H1 (cell line): ENCODE results near the gene YOD1. TPM values are rescaled to one million over a fixed set of nuclear protein-coding genes. Genes with fewer than 3 reads are reported as not detected.

Source experiments
- CTCF ChIA-PET: fragments of 300-600 bp; sonication (Branson Sonifier 250); formaldehyde crosslinking; loops from one replicate; lab custom pipeline; 2021; ENCODE audit not compliant: partially characterized antibody; lab: Charles Lee
- POLR2A ChIA-PET: fragments of 300-600 bp; sonication (Branson Sonifier 250); formaldehyde crosslinking; loops from one replicate; lab custom pipeline; 2021; ENCODE audit warnings: inconsistent platforms; ENCODE audit not compliant: partially characterized antibody; lab: Charles Lee
- DNase-seq, 2 experiments: peaks; one replicate each; pipeline versions ENCODE4 v3.0.0 to v3.0.0-alpha.2; 2010 to 2022; ENCODE audit warnings: low spot score in 2 of 2, low read depth in 1 of 2, mixed read lengths in 1 of 2
- FAIRE-seq: peaks from 2 replicates; lab custom pipeline; 2011; peaks lifted over from hg19 to GRCh38; lab: Jason Lieb, UNC
- H2AFZ ChIP-seq: 2 replicates; pipeline ENCODE4 v1.8.1; 2012; ENCODE audit warnings: low read length, inconsistent platforms
- H2AK5ac ChIP-seq: 2 replicates; pipeline ENCODE4 v1.6.1; 2013; ENCODE audit warnings: low read depth, low read length
- H2BK120ac ChIP-seq: replicated peaks from 2 replicates; pipeline ENCODE3; 2013; ENCODE audit warnings: low read depth, low read length, inconsistent platforms
- H2BK12ac ChIP-seq: 2 replicates; pipeline ENCODE4 v1.6.1; 2013; ENCODE audit warnings: low read depth, low read length
- H2BK15ac ChIP-seq: 2 replicates; pipeline ENCODE4 v1.6.1; 2013; ENCODE audit warnings: low read length
- H2BK20ac ChIP-seq: 2 replicates; pipeline ENCODE4 v1.6.1; 2013; ENCODE audit warnings: low read length
- H2BK5ac ChIP-seq: 2 replicates; pipeline ENCODE4 v1.6.1; 2013; ENCODE audit warnings: low read depth, low read length
- H3K14ac ChIP-seq: 2 replicates; pipeline ENCODE4 v1.6.1; 2013; ENCODE audit warnings: inconsistent platforms; ENCODE audit not compliant: insufficient read length
- H3K18ac ChIP-seq: 2 replicates; pipeline ENCODE4 v1.6.1; 2013; ENCODE audit warnings: low read length; ENCODE audit errors: extremely low read depth
- H3K23ac ChIP-seq: 2 replicates; pipeline ENCODE4 v1.6.1; 2013; ENCODE audit warnings: inconsistent platforms; ENCODE audit not compliant: insufficient read length
- H3K23me2 ChIP-seq: 2 replicates; pipeline ENCODE4 v1.6.1; 2013; ENCODE audit warnings: low read depth, low read length
- H3K27ac ChIP-seq: 2 replicates; pipeline ENCODE4 v1.6.1; 2011; ENCODE audit warnings: low read depth, low read length, inconsistent platforms
- H3K27me3 ChIP-seq, 4 experiments: replicated peaks in 1 of 4; 1 replicate in 1 of 4; 2 replicates in 3 of 4; pipeline versions ENCODE4 v1.6.1 to v1.8.1; 2011 to 2013; ENCODE audit warnings: low read length in 3 of 4, mild to moderate bottlenecking in 3 of 4, inconsistent platforms in 2 of 4, mixed read lengths in 2 of 4, moderate library complexity in 1 of 4; ENCODE audit not compliant: control insufficient read depth in 3 of 4, insufficient read depth in 3 of 4; ENCODE audit errors: extremely low read depth in 1 of 4
- H3K36me3 ChIP-seq, 4 experiments: 2 replicates each; pipeline versions ENCODE4 v1.6.1 to v1.8.1; 2011 to 2013; ENCODE audit warnings: mild to moderate bottlenecking in 4 of 4, low read length in 3 of 4, moderate library complexity in 2 of 4, control low read depth in 1 of 4, inconsistent platforms in 1 of 4; ENCODE audit not compliant: insufficient read depth in 4 of 4, control insufficient read depth in 2 of 4
- H3K4ac ChIP-seq: replicated peaks from 2 replicates; pipeline ENCODE3; 2013; ENCODE audit warnings: low read length, low read depth, mixed read lengths, inconsistent platforms; ENCODE audit not compliant: insufficient read length
- H3K4me1 ChIP-seq, 4 experiments: replicated peaks in 1 of 4; 1 replicate in 1 of 4; 2 replicates in 3 of 4; pipeline versions ENCODE4 v1.6.1 to v1.8.1; 2011 to 2013; ENCODE audit warnings: low read length in 3 of 4, inconsistent platforms in 2 of 4, mixed read lengths in 1 of 4; ENCODE audit not compliant: insufficient read depth in 4 of 4, control insufficient read depth in 3 of 4
- H3K4me2 ChIP-seq, 2 experiments: 2 replicates each; pipeline versions ENCODE4 v1.6.1 to v1.8.1; 2011 to 2013; ENCODE audit warnings: low read depth in 2 of 2, low read length in 2 of 2, control low read depth in 1 of 2, inconsistent platforms in 1 of 2, mild to moderate bottlenecking in 1 of 2; ENCODE audit not compliant: insufficient read depth in 1 of 2
- H3K4me3 ChIP-seq, 4 experiments: fragments of 200-600, 300-600 bp in 1 of 4; sonication (generic), shearing (Covaris generic), sonication (Bioruptor Twin) in 1 of 4; 2 replicates each; pipeline versions ENCODE4 v1.5.1 to v1.8.1; 2011 to 2016; ENCODE audit warnings: low read length in 4 of 4, low read depth in 3 of 4, control low read depth in 2 of 4, inconsistent platforms in 2 of 4, mild to moderate bottlenecking in 2 of 4, mixed read lengths in 1 of 4, moderate library complexity in 1 of 4; ENCODE audit not compliant: insufficient read depth in 2 of 4; ENCODE audit errors: extremely low read depth in 1 of 4
- H3K56ac ChIP-seq: replicated peaks from 2 replicates; pipeline ENCODE3; 2013; ENCODE audit warnings: low read depth, mild to moderate bottlenecking, mixed read lengths, low read length, inconsistent platforms; ENCODE audit not compliant: insufficient read length
- H3K79me1 ChIP-seq: 2 replicates; pipeline ENCODE4 v1.6.1; 2013; ENCODE audit warnings: low read depth, low read length, control low read depth
- H3K79me2 ChIP-seq, 2 experiments: 2 replicates each; pipeline versions ENCODE4 v1.6.1 to v1.8.1; 2012 to 2013; ENCODE audit warnings: low read length in 2 of 2, mild to moderate bottlenecking in 2 of 2, inconsistent platforms in 1 of 2; ENCODE audit not compliant: insufficient read depth in 2 of 2, control insufficient read depth in 1 of 2
- H3K9ac ChIP-seq, 4 experiments: replicated peaks in 1 of 4; 1 replicate in 1 of 4; 2 replicates in 3 of 4; pipeline versions ENCODE4 v1.6.1 to v1.8.1; 2011 to 2013; ENCODE audit warnings: low read depth in 3 of 4, low read length in 3 of 4, control low read depth in 2 of 4, mild to moderate bottlenecking in 2 of 4, moderate library complexity in 2 of 4, inconsistent platforms in 1 of 4; ENCODE audit errors: extremely low read depth in 1 of 4
- H3K9me3 ChIP-seq, 2 experiments: 2 replicates each; pipeline versions ENCODE4 v1.6.1 to v1.8.1; 2012 to 2013; ENCODE audit warnings: mild to moderate bottlenecking in 2 of 2, moderate library complexity in 2 of 2, control low read depth in 1 of 2, inconsistent platforms in 1 of 2, low read depth in 1 of 2, low read length in 1 of 2, mixed read lengths in 1 of 2; ENCODE audit not compliant: insufficient read depth in 2 of 2
- H4K20me1 ChIP-seq, 2 experiments: replicated peaks in 1 of 2; 2 replicates each; pipeline versions ENCODE3 to v1.8.1; 2011 to 2013; ENCODE audit warnings: inconsistent platforms in 2 of 2, low read length in 2 of 2, mild to moderate bottlenecking in 1 of 2; ENCODE audit not compliant: insufficient read depth in 2 of 2, control insufficient read depth in 1 of 2
- H4K5ac ChIP-seq: 2 replicates; pipeline ENCODE4 v1.6.1; 2013; ENCODE audit warnings: low read length, low read depth, mixed read lengths, inconsistent platforms; ENCODE audit not compliant: insufficient read length
- H4K8ac ChIP-seq: 2 replicates; pipeline ENCODE4 v1.8.0; 2013; ENCODE audit warnings: mild to moderate bottlenecking, moderate library complexity, low read length, inconsistent platforms; ENCODE audit not compliant: insufficient read depth; ENCODE audit errors: extremely low read depth
- H4K91ac ChIP-seq: replicated peaks from 2 replicates; pipeline ENCODE3; 2013; ENCODE audit warnings: low read length, mixed read lengths, inconsistent platforms; ENCODE audit not compliant: insufficient read length
- BRCA1 ChIP-seq: IDR thresholded peaks from 2 replicates; pipeline ENCODE4 v1.6.1; 2012; ENCODE audit warnings: low read depth, low read length, improper control_type of control experiment
- CREB1 ChIP-seq: IDR thresholded peaks from 2 replicates; pipeline ENCODE4 v1.6.1; 2012; ENCODE audit warnings: inconsistent platforms
- HDAC6 ChIP-seq: IDR thresholded peaks from one replicate; pipeline ENCODE4 v1.7.1; 2012; ENCODE audit warnings: low read depth, mild to moderate bottlenecking, inconsistent platforms, low read length, moderate library complexity
- NRF1 ChIP-seq: IDR thresholded peaks from 2 replicates; pipeline ENCODE4 v1.6.1; 2011; ENCODE audit warnings: mild to moderate bottlenecking, low read depth, low read length, improper control_type of control experiment
- POLR2A ChIP-seq, 2 experiments: IDR thresholded peaks; 1 replicate in 1 of 2; 2 replicates in 1 of 2; pipeline ENCODE4 v1.6.1; 2011; ENCODE audit warnings: low read depth in 2 of 2, low read length in 2 of 2, mild to moderate bottlenecking in 2 of 2; ENCODE audit errors: control extremely low read depth in 1 of 2
- TAF1 ChIP-seq: IDR thresholded peaks from 2 replicates; pipeline ENCODE4 v1.6.1; 2011; ENCODE audit warnings: mild to moderate bottlenecking, low read depth, low read length
- WGBS, 2 experiments: shearing (Covaris generic) in 1 of 2; methylation state at CpG; one replicate each; pipeline versions ENCODE4 v1.1.6 to v1.1.7; 2013 to 2015; ENCODE audit warnings: low lambda C conversion rate in 2 of 2, mixed read lengths in 2 of 2, inconsistent platforms in 1 of 2, low coverage in 1 of 2, missing lambda C conversion rate in 1 of 2; ENCODE audit not compliant: insufficient replicate concordance in 2 of 2, insufficient coverage in 1 of 2, insufficient read length in 1 of 2; ENCODE audit errors: extremely low coverage in 1 of 2, missing lambda C conversion rate in 1 of 2; 5-methylcytosine and 5-hydroxymethylcytosine counted together
- polyA plus RNA-seq, 7 experiments: library from polyadenylated mRNA; depleted of rRNA in 3 of 7; stranded (reverse) in 5 of 7; unstranded in 2 of 7; fragments of >200 nt in 5 of 7; fragments of 200-250 nt in 2 of 7; gene quantifications; 1 replicate in 5 of 7; 2 replicates in 1 of 7; 4 replicates in 1 of 7; pipeline versions ENCODE4 v1.2.1 to v1.2.3, GENCODE V29; 2011 to 2013; ENCODE audit warnings: missing spikeins in 2 of 7, mixed read lengths in 2 of 7
- total RNA-seq: library from RNA; stranded (reverse); fragmentation: NEBNext Ultra II Directional; extraction: Animal tissue kit (Norgen Biotek cat#: 25700); gene quantifications from 2 replicates; pipeline ENCODE4 v1.2.1, GENCODE V29; 2021

Gene YOD1
- total and polyA plus RNA-seq, 2 of the 8 experiments (the other 6 are each of a cell fraction or from before 2014, with no cell fraction given) = 1.9 to 11.8 TPM

DNA sequence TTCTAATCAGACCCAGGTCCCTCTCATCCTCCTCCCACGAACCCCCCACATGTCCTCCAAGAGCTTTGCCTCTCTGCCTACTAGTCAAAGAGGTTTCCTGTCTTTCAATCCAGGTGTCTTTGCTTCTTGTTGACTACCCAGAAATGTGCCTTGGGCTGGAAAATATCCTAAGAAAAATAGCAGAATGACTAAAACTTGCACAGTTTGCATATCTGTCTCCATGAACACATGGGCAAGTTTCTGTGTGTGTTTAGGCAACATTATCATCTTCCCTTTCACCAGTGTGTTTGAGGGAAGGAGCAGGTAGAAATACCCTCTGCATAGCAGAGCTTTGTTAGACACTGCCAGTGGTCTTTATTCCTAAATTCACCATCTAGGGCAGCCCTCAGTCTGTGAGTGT, 20.0 kb downstream of the YOD1 start:
- no peak for FAIRE-seq
- H3K4me2 ChIP-seq = peak overlapping the region in 1 of 2 experiments; percentile 45; a peak in 1 of 4 replicates

More for the DNA sequence above, 20.0 kb downstream of the YOD1 start:
- Histone ChIP-seq H2BK12ac (no peak overlapping the region), H4K5ac (no peak overlapping the region), H3K4me1 (peaks cover 4 to 20% (median 12%) of the 10 kb centered on the region in 4 experiments), H3K56ac (no peak overlapping the region), H3K27ac (no peak overlapping the region), H4K91ac (no peak overlapping the region), H4K8ac (no peak overlapping the region), H3K79me1 (no peaks in the 10 kb centered on the region), H3K18ac (no peak overlapping the region), H3K9me3 (no peaks in the 10 kb centered on the region), H3K36me3 (no peaks in the 10 kb centered on the region), H3K4me3 (no peak overlapping the region), H2AFZ (no peak overlapping the region), H3K9ac (no peak overlapping the region), H3K23me2 (no peaks in the 10 kb centered on the region), H3K79me2 (no peaks in the 10 kb centered on the region), H3K27me3 (no peaks in the 10 kb centered on the region)
- CTCF ChIA-PET = interaction anchor here (1.2 to 6.1 kb wide), 6 partner anchors 10 to 469 kb away, joined by 3 to 40 read pairs (median 4); partner anchors contain the start of gene YOD1
- POLR2A ChIA-PET = interaction anchor here (0.7 to 3.2 kb wide), 7 partner anchors 9 to 26 kb away, joined by 3 to 15 read pairs (median 4); partner anchors contain the start of genes PFKFB2 and YOD1
- 71% methylated on average over 1 of the region's 1 CpG; no CpG with 5 or more reads in 1 of the 2 experiments for WGBS, 2 experiments
- no peak for DNase-seq
- TF ChIP-seq HDAC6 (no peak), NRF1 (no peak), POLR2A (IDR thresholded peaks at IDR 0.05; ENCODE audit: control extremely low read depth in 1 of 2, low read depth in 2 of 2, low read length in 2 of 2) (no peak), CREB1 (no peak), TAF1 (no peak), BRCA1 (no peak)
- TF ChIP-seq, all 59 proteins: peak for 0
- Histone ChIP-seq H4K20me1 (no peaks in the 10 kb centered on the region), H2BK120ac (no peak overlapping the region), H2AK5ac (no peak overlapping the region), H2BK5ac (no peak overlapping the region), H2BK15ac (no peak overlapping the region), H2BK20ac (no peak overlapping the region), H3K14ac (no peak overlapping the region), H3K4ac (no peak overlapping the region), H3K23ac (no peak overlapping the region)
